OCI-LY7 (cell line): ENCODE data around the gene RARG. TPM values are rescaled to one million over a fixed set of nuclear protein-coding genes. Genes with fewer than 3 reads are reported as not detected.

Source experiments
- BruUV-seq: library from RNA; stranded (reverse); fragments of 400-500 nt; replicated peaks from 2 replicates; lab custom pipeline; 2021; lab: Mats Ljungman, UMichigan
- CTCF ChIA-PET: fragments of 300-600 bp; sonication (Branson Sonifier 250); formaldehyde crosslinking; loops from one replicate; lab custom pipeline; 2022; ENCODE audit warnings: antibody characterized with exemption; ENCODE audit not compliant: unreplicated experiment; lab: Charles Lee
- POLR2A ChIA-PET: fragments of 300-600 bp; sonication (Branson Sonifier 250); formaldehyde crosslinking; loops from one replicate; lab custom pipeline; 2022; ENCODE audit warnings: antibody characterized with exemption; lab: Charles Lee
- DNase-seq: peaks from one replicate; pipeline ENCODE4 v3.0.0-alpha.2; 2015; ENCODE audit warnings: low spot score
- H2AFZ ChIP-seq: fragments of 200-600 bp; sonication (generic), shearing (Covaris generic); 2 replicates; pipeline ENCODE4 v1.6.1; 2014; ENCODE audit warnings: mild to moderate bottlenecking, antibody characterized with exemption, low read length, moderate library complexity
- H3K27ac ChIP-seq: fragments of 200-600 bp; sonication (generic); 2 replicates; pipeline ENCODE4 v1.5.1; 2014; ENCODE audit warnings: mixed run types, low read depth, mild to moderate bottlenecking, moderate library complexity, low read length, inconsistent platforms; ENCODE audit not compliant: poor library complexity, severe bottlenecking
- H3K36me3 ChIP-seq: fragments of 200-600 bp; sonication (generic); 2 replicates; pipeline ENCODE4 v1.6.1; 2014; ENCODE audit warnings: mild to moderate bottlenecking, antibody characterized with exemption, low read length, moderate library complexity, mixed read lengths; ENCODE audit not compliant: insufficient read depth
- H3K4me1 ChIP-seq: fragments of 200-600 bp; sonication (generic); 2 replicates; pipeline ENCODE4 v1.5.1; 2014; ENCODE audit warnings: mild to moderate bottlenecking, low read length; ENCODE audit not compliant: insufficient read depth, poor library complexity, severe bottlenecking
- H3K4me2 ChIP-seq: fragments of 200-600 bp; sonication (generic); 2 replicates; pipeline ENCODE4 v1.6.1; 2014; ENCODE audit warnings: mild to moderate bottlenecking, low read length
- H3K4me3 ChIP-seq: fragments of 200-600 bp; sonication (generic); 2 replicates; pipeline ENCODE4 v1.5.1; 2014; ENCODE audit warnings: mild to moderate bottlenecking, low read depth, low read length; ENCODE audit not compliant: poor library complexity, severe bottlenecking
- H3K79me2 ChIP-seq: fragments of 200-600 bp; sonication (generic); 2 replicates; pipeline ENCODE4 v1.6.1; 2016; ENCODE audit warnings: low read depth, mild to moderate bottlenecking, low read length, moderate library complexity, mixed read lengths; ENCODE audit not compliant: insufficient read depth
- H3K9me2 ChIP-seq: fragments of 200-600 bp; sonication (generic); 2 replicates; pipeline ENCODE4 v1.6.1; 2016; ENCODE audit warnings: mild to moderate bottlenecking, low read length, mixed read lengths; ENCODE audit not compliant: insufficient read depth
- H3K9me3 ChIP-seq: fragments of 200-600 bp; sonication (generic); 2 replicates; pipeline ENCODE4 v1.6.1; 2014; ENCODE audit warnings: mild to moderate bottlenecking, mixed run types, low read length, mixed read lengths
- H4K20me1 ChIP-seq: fragments of 200-600 bp; sonication (generic); 2 replicates; pipeline ENCODE4 v1.6.1; 2014; ENCODE audit warnings: mild to moderate bottlenecking, antibody characterized with exemption, low read length, moderate library complexity, mixed read lengths; ENCODE audit not compliant: insufficient read depth
- EZH2phosphoT487 ChIP-seq: fragments of 200-600 bp; sonication (generic); IDR thresholded peaks from 2 replicates; pipeline ENCODE4 v1.6.1; 2018; ENCODE audit warnings: low read depth, borderline replicate concordance, mild to moderate bottlenecking, mixed run types, antibody characterized with exemption, low read length, moderate library complexity, mixed read lengths
- intact Hi-C: fragments of 100-400 bp; cut with micrococcal nuclease; formaldehyde crosslinking; loops from one replicate; pipeline ENCODE4 v1.10.0; 2022; ENCODE audit not compliant: unreplicated experiment
- total RNA-seq, 2 experiments: library from RNA; depleted of rRNA in 1 of 2; stranded (reverse); fragments of >200 nt in 1 of 2; shearing (Covaris generic) in 1 of 2; gene quantifications; 2 replicates each; pipeline ENCODE4 v1.2.3, GENCODE V29; 2014 to 2022
- TF ChIP-seq, protein P1 (sequence below): fragments of 200-600 bp; sonication (generic); conservative IDR thresholded peaks from 2 replicates; pipeline ENCODE4 v1.5.1; 2014; ENCODE audit warnings: mild to moderate bottlenecking, antibody characterized with exemption, low read length, moderate library complexity, mixed read lengths

Gene RARG
- total RNA-seq, 2 experiments from 2014 or later = 7.0 to 8.4 TPM

DNA sequence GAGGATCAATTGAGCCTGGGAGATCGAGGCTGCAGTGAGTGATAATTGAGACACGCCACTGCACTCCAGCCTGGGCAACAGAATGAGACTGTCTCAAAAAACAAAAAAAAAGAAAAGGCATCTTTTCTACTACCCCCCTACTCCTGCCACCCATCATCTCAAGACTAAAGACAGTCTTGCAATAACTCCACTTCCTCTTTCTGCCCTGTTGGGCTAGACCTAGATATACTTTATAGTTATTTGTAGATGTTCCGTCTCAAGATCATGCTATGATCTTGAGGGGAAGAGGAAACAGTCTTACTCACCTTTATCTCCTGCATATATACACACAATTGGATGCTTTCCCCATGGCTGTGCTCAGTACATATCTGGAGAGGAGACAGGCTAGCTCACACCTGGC is 24.0 kb upstream of the RARG start:
- no peaks in the 10 kb centered on the region for H4K20me1 ChIP-seq
- peak; percentile 76 for DNase-seq
- H3K4me2 ChIP-seq = peak overlapping the region; percentile 53
- H3K4me1 ChIP-seq = peaks cover 46% of the 10 kb centered on the region
- H3K79me2 ChIP-seq = peaks cover 12% of the 10 kb centered on the region; the same call in 1 of the 2 replicates
- no peaks in the 10 kb centered on the region for H3K9me2 ChIP-seq
- CTCF ChIA-PET = interaction anchor here (1.0 kb wide), 1 partner anchor 45 kb away, joined by 3 read pairs; no protein-coding TSS in a partner anchor
- POLR2A ChIA-PET = interaction anchor here (0.7 to 2.8 kb wide), 6 partner anchors 11 to 502 kb away, joined by 3 to 16 read pairs (median 4); partner anchors contain the start of genes ESPL1 and MYG1
- TF ChIP-seq EZH2phosphoT487 = no peak
- TF ChIP-seq, protein P1, sequence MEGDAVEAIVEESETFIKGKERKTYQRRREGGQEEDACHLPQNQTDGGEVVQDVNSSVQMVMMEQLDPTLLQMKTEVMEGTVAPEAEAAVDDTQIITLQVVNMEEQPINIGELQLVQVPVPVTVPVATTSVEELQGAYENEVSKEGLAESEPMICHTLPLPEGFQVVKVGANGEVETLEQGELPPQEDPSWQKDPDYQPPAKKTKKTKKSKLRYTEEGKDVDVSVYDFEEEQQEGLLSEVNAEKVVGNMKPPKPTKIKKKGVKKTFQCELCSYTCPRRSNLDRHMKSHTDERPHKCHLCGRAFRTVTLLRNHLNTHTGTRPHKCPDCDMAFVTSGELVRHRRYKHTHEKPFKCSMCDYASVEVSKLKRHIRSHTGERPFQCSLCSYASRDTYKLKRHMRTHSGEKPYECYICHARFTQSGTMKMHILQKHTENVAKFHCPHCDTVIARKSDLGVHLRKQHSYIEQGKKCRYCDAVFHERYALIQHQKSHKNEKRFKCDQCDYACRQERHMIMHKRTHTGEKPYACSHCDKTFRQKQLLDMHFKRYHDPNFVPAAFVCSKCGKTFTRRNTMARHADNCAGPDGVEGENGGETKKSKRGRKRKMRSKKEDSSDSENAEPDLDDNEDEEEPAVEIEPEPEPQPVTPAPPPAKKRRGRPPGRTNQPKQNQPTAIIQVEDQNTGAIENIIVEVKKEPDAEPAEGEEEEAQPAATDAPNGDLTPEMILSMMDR = no peak
- 0 out of 2 replicates have a peak overlapping the region, but pooled peaks have one; percentile 1 for H2AFZ ChIP-seq
- H3K9me3 ChIP-seq = no peaks in the 10 kb centered on the region
- H3K27ac ChIP-seq = peak overlapping the region; percentile 78
- intact Hi-C loops = loop anchor here (2.0 kb wide), 1 partner anchor 65 kb away; the partner anchor contains the start of gene AAAS
- peaks cover 9% of the 10 kb centered on the region; the same call in 1 of the 2 replicates for H3K36me3 ChIP-seq
- H3K4me3 ChIP-seq = peak overlapping the region; percentile 7
- BruUV-seq = no TSS peak

DNA sequence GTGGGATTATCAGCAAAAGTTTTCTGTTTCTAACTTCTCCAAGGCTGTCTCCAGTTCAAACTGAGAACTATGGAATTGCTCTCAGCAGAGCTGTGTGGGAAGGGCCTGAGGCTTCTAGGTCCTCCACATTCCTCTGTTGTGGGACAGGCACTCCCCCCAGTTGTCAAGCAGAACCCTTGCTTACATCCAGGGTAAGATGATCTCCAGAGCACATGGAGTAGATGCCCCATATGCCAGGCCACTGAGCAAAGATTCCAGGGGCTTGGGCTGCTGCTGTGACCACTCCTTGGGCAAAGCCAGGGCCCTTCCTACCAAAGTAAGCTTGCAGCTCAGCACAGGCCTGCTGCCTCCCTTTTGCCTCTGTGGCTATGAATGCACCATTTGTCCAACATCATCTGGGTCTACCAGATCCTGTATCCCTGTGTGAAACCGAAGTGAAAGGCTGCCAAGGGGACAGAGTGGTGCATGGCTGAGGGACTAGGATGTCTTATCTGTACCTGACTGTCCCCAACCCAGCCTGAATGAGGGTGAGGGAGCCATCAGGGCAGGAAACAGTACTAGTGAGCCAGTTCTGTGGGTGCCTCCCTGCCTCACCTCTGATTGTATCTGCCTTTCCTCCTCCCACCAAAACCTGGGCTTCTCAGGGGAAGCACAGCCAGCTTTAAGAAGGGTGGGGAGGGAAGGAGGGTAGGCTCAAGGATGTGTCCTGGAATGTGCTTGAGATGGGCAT is 23.0 kb upstream of the RARG start:
- intact Hi-C loops = no loop called here
- H2AFZ ChIP-seq = no peak overlapping the region
- ChIA-PET CTCF (interaction anchor here (0.7 kb wide), 1 partner anchor 12 kb away, joined by 3 read pairs; no protein-coding TSS in a partner anchor), POLR2A (interaction anchor here (0.5 to 2.8 kb wide), 7 partner anchors 10 to 503 kb away, joined by 3 to 20 read pairs (median 3); partner anchors contain the start of genes ESPL1 and PRR13)
- BruUV-seq = no TSS peak
- H3K9me3 ChIP-seq = no peaks in the 10 kb centered on the region
- peaks cover 47% of the 10 kb centered on the region for H3K4me1 ChIP-seq
- H3K27ac ChIP-seq = peak overlapping the region; percentile 78
- DNase-seq = no peak
- H3K4me2 ChIP-seq = peak overlapping the region; percentile 53
- TF ChIP-seq, protein P1 = no peak
- TF ChIP-seq EZH2phosphoT487 = no peak
- H3K4me3 ChIP-seq = no peak overlapping the region
- peaks cover 9% of the 10 kb centered on the region; the same call in 1 of the 2 replicates for H3K36me3 ChIP-seq
- H3K79me2 ChIP-seq = peaks cover 12% of the 10 kb centered on the region; the same call in 1 of the 2 replicates
- no peaks in the 10 kb centered on the region for H3K9me2 ChIP-seq
- no peaks in the 10 kb centered on the region for H4K20me1 ChIP-seq
